HL-60 (cell line): ENCODE results near the gene NR3C2.

Experiments used
- DNase-seq, 2 experiments: peaks; one replicate each; pipeline ENCODE4 v3.0.0-alpha.2; 2010 to 2020; ENCODE audit warnings: low read depth in 1 of 2, low spot score in 1 of 2
- H3K27ac ChIP-seq: fragments of 250-450 bp; sonication (Bioruptor Pico); replicated peaks from 2 replicates; pipeline ENCODE4 v1.5.1; 2020; ENCODE audit warnings: mild to moderate bottlenecking, moderate library complexity
- H3K27me3 ChIP-seq: fragments of 250-450 bp; sonication (Bioruptor Pico); 2 replicates; pipeline ENCODE4 v1.5.1; 2021; ENCODE audit warnings: mild to moderate bottlenecking, moderate library complexity; ENCODE audit not compliant: insufficient read depth, poor library complexity, severe bottlenecking
- H3K4me3 ChIP-seq: replicated peaks from 2 replicates; pipeline ENCODE4 v1.5.1; 2011; ENCODE audit warnings: mild to moderate bottlenecking, control low read depth, low read length; ENCODE audit not compliant: insufficient read depth
- GABPA ChIP-seq: IDR thresholded peaks from 2 replicates; pipeline ENCODE4 v1.6.1; 2012; ENCODE audit warnings: low read depth
- POLR2AphosphoS5 ChIP-seq: IDR thresholded peaks from 2 replicates; pipeline ENCODE4 v1.6.1; 2012; ENCODE audit warnings: low read depth
- SPI1 ChIP-seq: IDR thresholded peaks from 2 replicates; pipeline ENCODE4 v1.6.1; 2012; ENCODE audit warnings: low read depth, mild to moderate bottlenecking, borderline replicate concordance
- long read RNA-seq: library from polyadenylated mRNA; unstranded; transcript quantifications from one replicate; pipeline ENCODE4 v2.0.0, GENCODE V29; 2020
- TF ChIP-seq, protein P1 (sequence below): IDR thresholded peaks from one replicate; pipeline ENCODE4 v1.5.1; 2011; ENCODE audit warnings: low read length, control low read depth, inconsistent platforms; ENCODE audit not compliant: insufficient read depth
- TF ChIP-seq, protein P2 (sequence below): IDR thresholded peaks from 2 replicates; pipeline ENCODE4 v1.6.1; 2012; ENCODE audit warnings: low read depth; ENCODE audit not compliant: insufficient replicate concordance

NR3C2 gene
- long read RNA-seq, partial matches to known transcripts = 2 of 3 reads
- long read RNA-seq, other reads (novel, unspliced or antisense) = 1 of 3 reads

DNA sequence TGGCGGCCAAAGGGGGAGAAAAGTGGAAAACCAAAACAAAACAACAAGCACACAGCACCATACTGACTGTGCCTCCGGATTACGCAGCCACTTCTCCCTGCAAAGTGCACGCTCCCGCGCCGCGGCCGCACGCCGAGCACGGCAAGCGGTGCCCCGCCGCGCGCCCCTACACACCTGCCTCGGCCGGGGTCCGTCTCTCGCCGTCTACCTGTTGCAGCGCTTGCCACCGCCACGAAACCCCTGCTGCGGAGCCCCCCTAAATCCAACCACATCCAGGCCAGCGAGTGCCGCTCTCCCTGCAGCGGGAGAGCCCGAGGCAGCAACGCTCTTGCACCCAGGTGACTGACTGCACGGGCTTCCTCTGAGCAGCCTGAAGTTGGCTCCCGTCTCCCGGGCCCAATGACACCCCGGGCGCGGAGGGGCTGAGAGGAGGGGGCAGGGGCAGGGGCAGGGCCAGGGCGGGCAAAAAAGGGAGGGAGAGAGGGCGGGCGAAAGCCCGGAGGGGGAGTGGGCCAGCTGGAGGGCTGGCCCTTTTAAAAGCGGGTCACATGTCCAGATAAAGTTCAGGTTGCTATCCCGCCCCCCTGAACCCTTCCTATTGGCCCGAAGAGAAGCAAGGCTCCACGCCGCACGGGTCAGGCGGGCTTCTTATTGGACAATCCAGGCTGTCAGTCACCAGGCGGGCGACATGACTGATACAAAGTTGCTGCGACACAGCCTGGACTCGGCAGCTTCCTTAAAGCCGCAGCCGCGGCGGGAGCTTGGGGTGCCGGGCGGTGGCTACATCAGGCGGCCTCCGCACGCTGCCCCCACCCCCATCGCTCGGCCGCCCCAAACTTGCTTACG lies at the start of gene NR3C2:
TSS of gene NR3C2 (minus strand) at position 429 of the 846 bp plus-strand sequence.
- Histone ChIP-seq H3K27ac (0 out of 2 replicates have a peak within 1 kb of the TSS, but pooled peaks have one; percentile 33), H3K4me3 (peak within 1 kb of the TSS; percentile 71), H3K27me3 (peaks cover 44% of the 10 kb centered on the region)
- peak; percentile 70 for TF ChIP-seq POLR2AphosphoS5
- TF ChIP-seq, protein P1, sequence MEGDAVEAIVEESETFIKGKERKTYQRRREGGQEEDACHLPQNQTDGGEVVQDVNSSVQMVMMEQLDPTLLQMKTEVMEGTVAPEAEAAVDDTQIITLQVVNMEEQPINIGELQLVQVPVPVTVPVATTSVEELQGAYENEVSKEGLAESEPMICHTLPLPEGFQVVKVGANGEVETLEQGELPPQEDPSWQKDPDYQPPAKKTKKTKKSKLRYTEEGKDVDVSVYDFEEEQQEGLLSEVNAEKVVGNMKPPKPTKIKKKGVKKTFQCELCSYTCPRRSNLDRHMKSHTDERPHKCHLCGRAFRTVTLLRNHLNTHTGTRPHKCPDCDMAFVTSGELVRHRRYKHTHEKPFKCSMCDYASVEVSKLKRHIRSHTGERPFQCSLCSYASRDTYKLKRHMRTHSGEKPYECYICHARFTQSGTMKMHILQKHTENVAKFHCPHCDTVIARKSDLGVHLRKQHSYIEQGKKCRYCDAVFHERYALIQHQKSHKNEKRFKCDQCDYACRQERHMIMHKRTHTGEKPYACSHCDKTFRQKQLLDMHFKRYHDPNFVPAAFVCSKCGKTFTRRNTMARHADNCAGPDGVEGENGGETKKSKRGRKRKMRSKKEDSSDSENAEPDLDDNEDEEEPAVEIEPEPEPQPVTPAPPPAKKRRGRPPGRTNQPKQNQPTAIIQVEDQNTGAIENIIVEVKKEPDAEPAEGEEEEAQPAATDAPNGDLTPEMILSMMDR = no peak
- DNase-seq = peak; percentile 88 to 98

DNA sequence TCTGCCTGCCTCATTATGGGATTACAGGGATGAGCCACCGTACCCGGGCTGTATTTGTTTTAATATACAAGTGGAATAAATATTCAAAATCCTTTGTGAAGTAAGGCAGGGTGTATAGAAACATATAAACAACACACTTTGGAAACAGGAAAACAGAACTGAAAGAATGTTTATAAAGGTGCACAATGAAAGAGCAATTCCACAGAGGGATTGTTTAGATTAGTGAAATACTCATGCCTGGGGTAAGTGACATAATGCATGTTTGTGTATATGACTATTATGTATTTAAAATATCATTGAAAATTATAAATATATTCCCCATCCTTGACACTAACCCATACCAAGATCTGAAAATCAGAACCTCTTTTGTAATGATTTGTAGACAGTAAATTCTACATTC lies 45.0 kb upstream of the NR3C2 start:
- DNase-seq = no peak
- Histone ChIP-seq H3K27me3 (no peaks in the 10 kb centered on the region), H3K4me3 (no peak overlapping the region), H3K27ac (no peak overlapping the region)
- no peak for TF ChIP-seq POLR2AphosphoS5
- TF ChIP-seq GABPA = no peak
- TF ChIP-seq, protein P1 = no peak
- TF ChIP-seq, protein P2, sequence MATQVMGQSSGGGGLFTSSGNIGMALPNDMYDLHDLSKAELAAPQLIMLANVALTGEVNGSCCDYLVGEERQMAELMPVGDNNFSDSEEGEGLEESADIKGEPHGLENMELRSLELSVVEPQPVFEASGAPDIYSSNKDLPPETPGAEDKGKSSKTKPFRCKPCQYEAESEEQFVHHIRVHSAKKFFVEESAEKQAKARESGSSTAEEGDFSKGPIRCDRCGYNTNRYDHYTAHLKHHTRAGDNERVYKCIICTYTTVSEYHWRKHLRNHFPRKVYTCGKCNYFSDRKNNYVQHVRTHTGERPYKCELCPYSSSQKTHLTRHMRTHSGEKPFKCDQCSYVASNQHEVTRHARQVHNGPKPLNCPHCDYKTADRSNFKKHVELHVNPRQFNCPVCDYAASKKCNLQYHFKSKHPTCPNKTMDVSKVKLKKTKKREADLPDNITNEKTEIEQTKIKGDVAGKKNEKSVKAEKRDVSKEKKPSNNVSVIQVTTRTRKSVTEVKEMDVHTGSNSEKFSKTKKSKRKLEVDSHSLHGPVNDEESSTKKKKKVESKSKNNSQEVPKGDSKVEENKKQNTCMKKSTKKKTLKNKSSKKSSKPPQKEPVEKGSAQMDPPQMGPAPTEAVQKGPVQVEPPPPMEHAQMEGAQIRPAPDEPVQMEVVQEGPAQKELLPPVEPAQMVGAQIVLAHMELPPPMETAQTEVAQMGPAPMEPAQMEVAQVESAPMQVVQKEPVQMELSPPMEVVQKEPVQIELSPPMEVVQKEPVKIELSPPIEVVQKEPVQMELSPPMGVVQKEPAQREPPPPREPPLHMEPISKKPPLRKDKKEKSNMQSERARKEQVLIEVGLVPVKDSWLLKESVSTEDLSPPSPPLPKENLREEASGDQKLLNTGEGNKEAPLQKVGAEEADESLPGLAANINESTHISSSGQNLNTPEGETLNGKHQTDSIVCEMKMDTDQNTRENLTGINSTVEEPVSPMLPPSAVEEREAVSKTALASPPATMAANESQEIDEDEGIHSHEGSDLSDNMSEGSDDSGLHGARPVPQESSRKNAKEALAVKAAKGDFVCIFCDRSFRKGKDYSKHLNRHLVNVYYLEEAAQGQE = no peak
- no peak for TF ChIP-seq SPI1

DNA sequence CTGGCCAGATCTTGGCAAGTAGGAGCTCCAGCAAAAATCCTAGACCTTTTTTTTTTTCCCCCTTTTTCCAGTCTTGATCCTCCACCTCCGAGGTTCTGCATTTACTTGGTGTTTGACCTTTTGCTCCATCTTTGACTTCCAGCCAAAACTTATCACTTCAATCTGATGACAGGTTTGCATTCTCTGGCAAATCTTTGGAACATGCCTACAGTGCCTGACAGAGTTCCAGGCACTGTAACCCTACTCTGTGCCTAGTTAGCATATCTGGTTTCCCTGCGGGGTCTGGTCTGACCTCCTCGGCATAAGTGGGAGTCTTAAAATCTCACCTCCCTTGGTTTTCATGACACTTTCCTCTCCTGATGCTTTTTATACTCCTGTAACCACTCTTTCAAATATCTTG lies 39.4 kb upstream of the NR3C2 start:
- Histone ChIP-seq H3K4me3 (no peak overlapping the region), H3K27ac (no peak overlapping the region), H3K27me3 (no peaks in the 10 kb centered on the region)
- DNase-seq = no peak
- TF ChIP-seq, protein P1 = no peak

DNA sequence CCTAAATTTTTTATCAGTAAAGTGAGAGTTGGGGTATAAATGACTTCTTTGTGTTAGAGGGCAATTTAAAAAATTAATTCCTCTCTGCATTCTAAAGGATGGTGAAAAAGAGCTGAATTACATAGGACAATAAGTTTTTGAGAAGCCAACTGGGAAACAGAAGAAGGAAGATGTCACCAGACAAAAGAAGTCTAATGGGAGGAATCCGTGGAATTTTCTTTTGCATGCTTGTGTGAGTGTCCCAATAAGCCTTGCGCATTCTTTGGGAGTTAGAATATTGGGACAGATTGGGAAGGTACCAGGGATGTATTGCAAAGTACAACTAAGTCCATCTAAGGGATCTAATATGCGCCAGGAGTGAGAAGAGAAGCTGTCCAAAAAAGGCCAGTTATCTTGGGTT lies 35.1 kb upstream of the NR3C2 start:
- Histone ChIP-seq H3K27ac (no peak overlapping the region), H3K27me3 (no peaks in the 10 kb centered on the region), H3K4me3 (no peak overlapping the region)
- TF ChIP-seq, protein P1 = no peak
- TF ChIP-seq GABPA (no peak), POLR2AphosphoS5 (no peak), SPI1 (no peak)
- TF ChIP-seq, protein P2 = no peak
- DNase-seq = no peak
